ENCODE data around the gene ZNF827. TPM values are rescaled to one million over a fixed set of nuclear protein-coding genes. Genes with fewer than 3 reads are reported as not detected.

The ZNF827 gene
- total and polyA plus RNA-seq, 2 experiments from 2014 or later: 7.8 to 17.5 TPM

- peaks cover 48% of the 10 kb centered on the region for H3K79me2 ChIP-seq
- peak overlapping the region; percentile 99 for H3K27ac ChIP-seq
- peak overlapping the region; percentile 80 for H2AFZ ChIP-seq
- no peaks in the 10 kb centered on the region for H3K9me2 ChIP-seq (replicated peaks; ENCODE audit: insufficient read depth)
- peak overlapping the region; percentile 95 for H3K4me3 ChIP-seq
- H3K4me2 ChIP-seq: peak overlapping the region; percentile 91
- H3K4me1 ChIP-seq (ENCODE audit: insufficient read depth): peaks cover 22% of the 10 kb centered on the region
- peaks cover 5% of the 10 kb centered on the region for H4K20me1 ChIP-seq (ENCODE audit: insufficient read depth, poor library complexity, severe bottlenecking)
- no peaks in the 10 kb centered on the region for H3K36me3 ChIP-seq (replicated peaks; ENCODE audit: insufficient read depth, low read depth)
- no peaks in the 10 kb centered on the region for H3K9me3 ChIP-seq (ENCODE audit: low read depth)
- TF ChIP-seq CTCF (IDR thresholded peaks at IDR 0.05; ENCODE audit: poor library complexity): peak; percentile 21
- no peak for TF ChIP-seq EZH2phosphoT487 (IDR thresholded peaks at IDR 0.05; ENCODE audit: low read depth, severe bottlenecking, unreplicated experiment)
- no peaks in the 10 kb centered on the region for H3K27me3 ChIP-seq
- DNase-seq (ENCODE audit: low spot score): peak; percentile 90
- under 1% methylated on average over 50 of the region's 70 CpGs for WGBS (ENCODE audit: low lambda C conversion rate, missing lambda C conversion rate)
These were observed 2.3 kb downstream of the ZNF827 start for GRCh38 chr4:145936142-145936996.

GRCh38 chr4:145935253-145936141 lies 3.1 kb downstream of the ZNF827 start:
- Histone ChIP-seq H3K27ac (peak overlapping the region; percentile 99), H3K36me3 (replicated peaks; ENCODE audit: insufficient read depth, low read depth) (no peaks in the 10 kb centered on the region), H3K9me3 (ENCODE audit: low read depth) (no peaks in the 10 kb centered on the region), H3K4me3 (peak overlapping the region; percentile 95), H2AFZ (peak overlapping the region; percentile 80), H3K27me3 (no peaks in the 10 kb centered on the region), H3K9me2 (replicated peaks; ENCODE audit: insufficient read depth) (no peaks in the 10 kb centered on the region), H3K4me1 (ENCODE audit: insufficient read depth) (peaks cover 28% of the 10 kb centered on the region), H3K79me2 (peaks cover 57% of the 10 kb centered on the region), H3K4me2 (peak overlapping the region; percentile 91), H4K20me1 (ENCODE audit: insufficient read depth, poor library complexity, severe bottlenecking) (peaks cover 5% of the 10 kb centered on the region)
- peak; percentile 35 for DNase-seq (ENCODE audit: low spot score)
- WGBS (ENCODE audit: low lambda C conversion rate, missing lambda C conversion rate): 7% methylated on average over 18 of the region's 18 CpGs
- TF ChIP-seq CTCF (IDR thresholded peaks at IDR 0.05; ENCODE audit: poor library complexity) (no peak), EZH2 (IDR thresholded peaks at IDR 0.05; ENCODE audit: borderline replicate concordance) (no peak), EZH2phosphoT487 (IDR thresholded peaks at IDR 0.05; ENCODE audit: low read depth, severe bottlenecking, unreplicated experiment) (no peak)

GRCh38 chr4:145934434-145935047 lies 4.1 kb downstream of the ZNF827 start:
- no peaks in the 10 kb centered on the region for H3K9me3 ChIP-seq (ENCODE audit: low read depth)
- no peaks in the 10 kb centered on the region for H3K36me3 ChIP-seq (replicated peaks; ENCODE audit: insufficient read depth, low read depth)
- H3K79me2 ChIP-seq: peaks cover 66% of the 10 kb centered on the region
- peak overlapping the region; percentile 99 for H3K27ac ChIP-seq
- peaks cover 6% of the 10 kb centered on the region for H4K20me1 ChIP-seq (ENCODE audit: insufficient read depth, poor library complexity, severe bottlenecking)
- peaks cover 37% of the 10 kb centered on the region for H3K4me1 ChIP-seq (ENCODE audit: insufficient read depth)
- H2AFZ ChIP-seq: no peak overlapping the region
- no peak overlapping the region for H3K4me3 ChIP-seq
- 74% methylated on average over 3 of the region's 3 CpGs for WGBS (ENCODE audit: low lambda C conversion rate, missing lambda C conversion rate)
- no peaks in the 10 kb centered on the region for H3K27me3 ChIP-seq
- DNase-seq (ENCODE audit: low spot score): no peak
- TF ChIP-seq EZH2phosphoT487 (IDR thresholded peaks at IDR 0.05; ENCODE audit: low read depth, severe bottlenecking, unreplicated experiment): no peak
- TF ChIP-seq CTCF (IDR thresholded peaks at IDR 0.05; ENCODE audit: poor library complexity): no peak
- TF ChIP-seq EZH2 (IDR thresholded peaks at IDR 0.05; ENCODE audit: borderline replicate concordance): no peak
- no peaks in the 10 kb centered on the region for H3K9me2 ChIP-seq (replicated peaks; ENCODE audit: insufficient read depth)
- H3K4me2 ChIP-seq: peak overlapping the region; percentile 91
